ELF-1 (cell line): Measurements from ENCODE around the gene SNX4.
A peak's percentile ranks its signal among the peaks of the same experiment; 100 is the strongest.
"Not testable (repeated sequence)": the region's sequence is repeated elsewhere in the genome, so short reads cannot be mapped to it uniquely, and the experiment has no call there.

ENCODE experiments used
- DNase-seq: peaks from one replicate; pipeline ENCODE4 v3.0.0-alpha.2; 2016; ENCODE audit warnings: low read depth, low spot score

Gene SNX4

GRCh38 chr3:125519678-125520562 lies at the start of gene SNX4:
Gene SNX4 (minus strand): TSS chr3:125520202. CDS start chr3:125520172, 30 bp downstream.
- DNase-seq, result peak; percentile 97

GRCh38 chr3:125556314-125556713 lies 36.3 kb upstream of the SNX4 start:
- no peak for DNase-seq

GRCh38 chr3:125552401-125552800 lies 32.4 kb upstream of the SNX4 start:
- DNase-seq, result no peak

GRCh38 chr3:125528920-125529319 lies 8.9 kb upstream of the SNX4 start:
- no peak for DNase-seq

GRCh38 chr3:125525153-125525552 lies 5.2 kb upstream of the SNX4 start:
- no peak for DNase-seq

GRCh38 chr3:125520563-125520919 lies 539 bp upstream of the SNX4 start:
- DNase-seq, result not testable (repeated sequence)

GRCh38 chr3:125515421-125515820 lies 4.6 kb downstream of the SNX4 start:
- no peak for DNase-seq

- DNase-seq, result no peak
Observed at GRCh38 chr3:125513490-125514115, 6.4 kb downstream of the SNX4 start.

- DNase-seq, result no peak
Observed at GRCh38 chr3:125512135-125512920, 7.7 kb downstream of the SNX4 start.

GRCh38 chr3:125511420-125512118 lies 8.4 kb downstream of the SNX4 start:
- DNase-seq, result no peak

- DNase-seq, result no peak
Observed at GRCh38 chr3:125507128-125507527, 12.9 kb downstream of the SNX4 start.

- DNase-seq, result no peak
Observed at GRCh38 chr3:125498630-125499029, 21.4 kb downstream of the SNX4 start.

- no peak for DNase-seq
Observed at GRCh38 chr3:125496701-125497100, 23.3 kb downstream of the SNX4 start.

- DNase-seq, result no peak
Observed at GRCh38 chr3:125482406-125482805, 37.6 kb downstream of the SNX4 start.

GRCh38 chr3:125481786-125482185 lies 38.2 kb downstream of the SNX4 start:
- DNase-seq, result no peak

GRCh38 chr3:125481375-125481759 lies 38.6 kb downstream of the SNX4 start:
- not testable (repeated sequence) for DNase-seq

- DNase-seq, result no peak
Observed at GRCh38 chr3:125480656-125481374, 39.2 kb downstream of the SNX4 start.

GRCh38 chr3:125479091-125479490 lies 40.9 kb downstream of the SNX4 start:
- no peak for DNase-seq

GRCh38 chr3:125478326-125478725 lies 41.7 kb downstream of the SNX4 start:
- DNase-seq, result no peak

- no peak for DNase-seq
Observed at GRCh38 chr3:125477701-125478100, 42.3 kb downstream of the SNX4 start.

GRCh38 chr3:125470671-125471070 lies 49.3 kb downstream of the SNX4 start:
- no peak for DNase-seq
